ENCODE data around the gene SDC3.

GRCh38 chr1:30936541-30937171 lies 28.1 kb upstream of the SDC3 start:
- TF ChIP-seq SP1 (IDR thresholded peaks at IDR 0.05): no peak
- TF ChIP-seq GABPA (IDR thresholded peaks at IDR 0.05 in 1 of 2, conservative IDR thresholded peaks at IDR 0.05 in 1 of 2): no peak
- no peak for TF ChIP-seq CTCF (IDR thresholded peaks at IDR 0.05; ENCODE audit: low read depth, low read length, missing input control)
- TF ChIP-seq REST (IDR thresholded peaks at IDR 0.05): no peak
- no peak for TF ChIP-seq ATF3 (IDR thresholded peaks at IDR 0.05)
- no peak for TF ChIP-seq RAD21 (IDR thresholded peaks at IDR 0.05)
- TF ChIP-seq MAX (IDR thresholded peaks at IDR 0.05): no peak
- no peak for TF ChIP-seq JUND (IDR thresholded peaks at IDR 0.05)
- TF ChIP-seq TAF1 (conservative IDR thresholded peaks at IDR 0.05): no peak
- TF ChIP-seq FOXA1 (IDR thresholded peaks at IDR 0.05): no peak

All from liver (tissue), 3 donors.